ENCODE data around the gene SERPINA12.

DNA sequence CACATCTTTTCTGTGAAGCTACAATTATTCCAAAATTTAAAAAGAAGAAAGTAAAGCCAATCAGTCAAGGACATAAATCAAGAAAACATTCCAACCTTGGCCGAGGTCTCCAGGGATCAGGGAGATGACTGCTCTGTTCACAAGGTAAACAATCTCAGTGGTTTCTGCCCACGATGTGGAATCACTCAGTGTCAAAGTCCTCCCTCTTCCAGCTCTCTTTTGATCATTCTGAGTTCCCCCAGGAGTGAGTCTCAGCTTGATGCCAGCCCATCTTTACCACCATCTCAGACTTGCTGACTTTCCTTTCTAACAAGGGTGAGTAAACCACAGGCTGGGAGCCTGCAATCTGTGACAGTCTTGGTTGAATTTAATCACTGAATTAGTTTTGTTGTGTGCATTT, 28.5 kb downstream of the SERPINA12 start:
- no peak for TF ChIP-seq CTCF (IDR thresholded peaks at IDR 0.05; ENCODE audit: low read length)
- TF ChIP-seq EZH2 (IDR thresholded peaks at IDR 0.05; ENCODE audit: borderline replicate concordance, low read length) = no peak
